Liver (tissue), 3 donors: ENCODE measurements around the gene PSMG3.

ENCODE experiments used
- EGR1 ChIP-seq, 2 donors: IDR thresholded peaks; 2 replicates each; pipeline ENCODE4 v1.6.1; 2016 to 2018; ENCODE audit warnings: antibody characterized with exemption in 2 of 2, low read depth in 2 of 2
- FOXA1 ChIP-seq: IDR thresholded peaks from 2 replicates; pipeline ENCODE4 v1.6.1; 2016; ENCODE audit warnings: antibody characterized with exemption
- GABPA ChIP-seq, 2 donors: IDR thresholded peaks in 1 of 2; conservative IDR thresholded peaks in 1 of 2; 2 replicates each; pipeline ENCODE4 v1.6.1; 2016; ENCODE audit warnings: antibody characterized with exemption in 2 of 2, mild to moderate bottlenecking in 1 of 2, moderate library complexity in 1 of 2
- HNF4G ChIP-seq: IDR thresholded peaks from 2 replicates; pipeline ENCODE4 v1.6.1; 2016; ENCODE audit warnings: antibody characterized with exemption
- JUND ChIP-seq, 2 donors: IDR thresholded peaks; 2 replicates each; pipeline ENCODE4 v1.6.1; 2016; ENCODE audit warnings: antibody characterized with exemption in 2 of 2
- NR2F2 ChIP-seq: IDR thresholded peaks from 2 replicates; pipeline ENCODE4 v1.6.1; 2016; ENCODE audit warnings: antibody characterized with exemption
- RAD21 ChIP-seq, 2 donors: IDR thresholded peaks; 2 replicates each; pipeline ENCODE4 v1.6.1; 2016; ENCODE audit warnings: antibody characterized with exemption in 2 of 2, mild to moderate bottlenecking in 2 of 2
- RXRA ChIP-seq, 2 donors: IDR thresholded peaks; 2 replicates each; pipeline ENCODE4 v1.6.1; 2017 to 2018; ENCODE audit warnings: antibody characterized with exemption in 2 of 2, mild to moderate bottlenecking in 1 of 2
- SP1 ChIP-seq: IDR thresholded peaks from 2 replicates; pipeline ENCODE4 v1.6.1; 2018; ENCODE audit warnings: antibody characterized with exemption, mild to moderate bottlenecking
- TAF1 ChIP-seq: conservative IDR thresholded peaks from 2 replicates; pipeline ENCODE4 v1.6.1; 2016; ENCODE audit warnings: antibody characterized with exemption, mild to moderate bottlenecking
- YY1 ChIP-seq: IDR thresholded peaks from 2 replicates; pipeline ENCODE4 v1.6.1; 2016; ENCODE audit warnings: antibody characterized with exemption, mild to moderate bottlenecking
- TF ChIP-seq, protein P1 (sequence below): fragments of 150-350 bp; IDR thresholded peaks from 2 replicates; pipeline ENCODE4 v1.5.1; 2017; ENCODE audit warnings: improper control_type of control experiment, low read depth, low read length; ENCODE audit not compliant: missing input control
- TF ChIP-seq, protein P2 (sequence below): IDR thresholded peaks from 2 replicates; pipeline ENCODE4 v1.6.1; 2016; ENCODE audit warnings: antibody characterized with exemption
- TF ChIP-seq, protein P3 (sequence below): IDR thresholded peaks from 2 replicates; pipeline ENCODE4 v1.6.1; 2016; ENCODE audit warnings: antibody characterized with exemption, mild to moderate bottlenecking
- donor health status: healthy.
- donor health status: healthy.

DNA sequence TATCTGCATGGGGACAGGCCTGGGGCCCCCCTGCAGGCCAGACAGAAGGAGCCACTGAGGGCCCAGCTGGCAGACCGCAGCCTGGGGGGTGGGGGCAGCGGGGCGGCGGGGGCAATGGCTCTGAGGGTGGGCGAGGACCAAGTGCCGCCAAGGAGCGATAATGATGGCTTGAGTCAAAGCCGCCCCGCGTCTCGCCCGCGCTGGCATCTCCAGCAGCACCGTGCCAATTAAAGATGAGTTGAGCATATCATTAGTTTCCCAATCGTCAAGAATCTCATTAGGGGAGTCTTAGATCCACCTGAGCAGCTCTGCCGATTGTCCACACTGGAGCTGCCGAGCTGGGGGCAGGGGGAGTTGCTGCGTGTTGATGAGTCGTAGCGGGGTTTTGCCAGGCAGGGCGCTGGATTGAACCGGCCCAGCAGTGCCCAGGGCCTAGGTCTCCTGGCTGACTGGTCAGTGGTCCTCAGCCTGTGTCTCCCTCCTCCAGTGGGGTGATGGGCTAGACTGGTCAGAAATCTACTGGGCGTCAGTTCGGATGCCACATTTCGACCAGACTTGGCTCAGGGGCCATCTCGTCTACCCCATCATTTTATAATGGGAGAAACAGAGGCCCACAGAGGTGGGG lies 41.0 kb upstream of the PSMG3 start:
- TF ChIP-seq, protein P1, sequence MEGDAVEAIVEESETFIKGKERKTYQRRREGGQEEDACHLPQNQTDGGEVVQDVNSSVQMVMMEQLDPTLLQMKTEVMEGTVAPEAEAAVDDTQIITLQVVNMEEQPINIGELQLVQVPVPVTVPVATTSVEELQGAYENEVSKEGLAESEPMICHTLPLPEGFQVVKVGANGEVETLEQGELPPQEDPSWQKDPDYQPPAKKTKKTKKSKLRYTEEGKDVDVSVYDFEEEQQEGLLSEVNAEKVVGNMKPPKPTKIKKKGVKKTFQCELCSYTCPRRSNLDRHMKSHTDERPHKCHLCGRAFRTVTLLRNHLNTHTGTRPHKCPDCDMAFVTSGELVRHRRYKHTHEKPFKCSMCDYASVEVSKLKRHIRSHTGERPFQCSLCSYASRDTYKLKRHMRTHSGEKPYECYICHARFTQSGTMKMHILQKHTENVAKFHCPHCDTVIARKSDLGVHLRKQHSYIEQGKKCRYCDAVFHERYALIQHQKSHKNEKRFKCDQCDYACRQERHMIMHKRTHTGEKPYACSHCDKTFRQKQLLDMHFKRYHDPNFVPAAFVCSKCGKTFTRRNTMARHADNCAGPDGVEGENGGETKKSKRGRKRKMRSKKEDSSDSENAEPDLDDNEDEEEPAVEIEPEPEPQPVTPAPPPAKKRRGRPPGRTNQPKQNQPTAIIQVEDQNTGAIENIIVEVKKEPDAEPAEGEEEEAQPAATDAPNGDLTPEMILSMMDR, result no peak
- TF ChIP-seq, protein P2, sequence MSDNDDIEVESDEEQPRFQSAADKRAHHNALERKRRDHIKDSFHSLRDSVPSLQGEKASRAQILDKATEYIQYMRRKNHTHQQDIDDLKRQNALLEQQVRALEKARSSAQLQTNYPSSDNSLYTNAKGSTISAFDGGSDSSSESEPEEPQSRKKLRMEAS, result no peak
- no peak for TF ChIP-seq YY1
- TF ChIP-seq SP1, result no peak
- no peak for TF ChIP-seq RAD21 (IDR thresholded peaks at IDR 0.05)
- TF ChIP-seq, protein P3, sequence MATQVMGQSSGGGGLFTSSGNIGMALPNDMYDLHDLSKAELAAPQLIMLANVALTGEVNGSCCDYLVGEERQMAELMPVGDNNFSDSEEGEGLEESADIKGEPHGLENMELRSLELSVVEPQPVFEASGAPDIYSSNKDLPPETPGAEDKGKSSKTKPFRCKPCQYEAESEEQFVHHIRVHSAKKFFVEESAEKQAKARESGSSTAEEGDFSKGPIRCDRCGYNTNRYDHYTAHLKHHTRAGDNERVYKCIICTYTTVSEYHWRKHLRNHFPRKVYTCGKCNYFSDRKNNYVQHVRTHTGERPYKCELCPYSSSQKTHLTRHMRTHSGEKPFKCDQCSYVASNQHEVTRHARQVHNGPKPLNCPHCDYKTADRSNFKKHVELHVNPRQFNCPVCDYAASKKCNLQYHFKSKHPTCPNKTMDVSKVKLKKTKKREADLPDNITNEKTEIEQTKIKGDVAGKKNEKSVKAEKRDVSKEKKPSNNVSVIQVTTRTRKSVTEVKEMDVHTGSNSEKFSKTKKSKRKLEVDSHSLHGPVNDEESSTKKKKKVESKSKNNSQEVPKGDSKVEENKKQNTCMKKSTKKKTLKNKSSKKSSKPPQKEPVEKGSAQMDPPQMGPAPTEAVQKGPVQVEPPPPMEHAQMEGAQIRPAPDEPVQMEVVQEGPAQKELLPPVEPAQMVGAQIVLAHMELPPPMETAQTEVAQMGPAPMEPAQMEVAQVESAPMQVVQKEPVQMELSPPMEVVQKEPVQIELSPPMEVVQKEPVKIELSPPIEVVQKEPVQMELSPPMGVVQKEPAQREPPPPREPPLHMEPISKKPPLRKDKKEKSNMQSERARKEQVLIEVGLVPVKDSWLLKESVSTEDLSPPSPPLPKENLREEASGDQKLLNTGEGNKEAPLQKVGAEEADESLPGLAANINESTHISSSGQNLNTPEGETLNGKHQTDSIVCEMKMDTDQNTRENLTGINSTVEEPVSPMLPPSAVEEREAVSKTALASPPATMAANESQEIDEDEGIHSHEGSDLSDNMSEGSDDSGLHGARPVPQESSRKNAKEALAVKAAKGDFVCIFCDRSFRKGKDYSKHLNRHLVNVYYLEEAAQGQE, result no peak
- no peak for TF ChIP-seq NR2F2
- no peak for TF ChIP-seq GABPA (IDR thresholded peaks at IDR 0.05 in 1 of 2, conservative IDR thresholded peaks at IDR 0.05 in 1 of 2)
- no peak for TF ChIP-seq HNF4G
- TF ChIP-seq FOXA1, result no peak
- TF ChIP-seq TAF1, result no peak
- no peak for TF ChIP-seq EGR1 (IDR thresholded peaks at IDR 0.05; ENCODE audit: low read depth in 2 of 2)
- TF ChIP-seq JUND (IDR thresholded peaks at IDR 0.05), result no peak
- no peak for TF ChIP-seq RXRA (IDR thresholded peaks at IDR 0.05)
